Kidney (tissue), 14 donors: ENCODE results near the gene NOTCH1. TPM values are rescaled to one million over a fixed set of nuclear protein-coding genes. Genes with fewer than 3 reads are reported as not detected.

ENCODE experiments used
- DNase-seq, 5 donors: peaks; one replicate each; pipeline ENCODE4 v3.0.0-alpha.2; 2013 to 2020
- FAIRE-seq: peaks from 2 replicates; lab custom pipeline; 2012; peaks lifted over from hg19 to GRCh38; lab: Jason Lieb, UNC
- H3K27ac ChIP-seq, 2 donors: one replicate each; pipeline ENCODE4 v1.7.0; 2013; ENCODE audit warnings: low read depth in 2 of 2, low read length in 2 of 2, inconsistent platforms in 1 of 2
- H3K27me3 ChIP-seq: one replicate; pipeline ENCODE4 v1.7.1; 2013; ENCODE audit warnings: low read length, inconsistent platforms; ENCODE audit not compliant: control insufficient read depth, insufficient read depth
- H3K36me3 ChIP-seq, 3 donors: one replicate each; pipeline versions ENCODE4 v1.7.0 to v1.7.1; 2013; ENCODE audit warnings: low read length in 3 of 3, control low read depth in 1 of 3, inconsistent platforms in 1 of 3; ENCODE audit not compliant: insufficient read depth in 3 of 3, control insufficient read depth in 2 of 3
- H3K4me1 ChIP-seq, 3 donors: one replicate each; pipeline versions ENCODE4 v1.7.0 to v1.7.1; 2013; ENCODE audit warnings: low read length in 3 of 3, inconsistent platforms in 1 of 3, low read depth in 1 of 3; ENCODE audit not compliant: control insufficient read depth in 2 of 3, insufficient read depth in 2 of 3
- H3K4me3 ChIP-seq, 3 donors: one replicate each; pipeline versions ENCODE4 v1.7.0 to v1.8.1; 2013; ENCODE audit warnings: low read length in 3 of 3, control low read depth in 1 of 3, inconsistent platforms in 1 of 3
- H3K9ac ChIP-seq, 3 donors: one replicate each; pipeline versions ENCODE4 v1.7.0 to v1.7.1; 2013; ENCODE audit warnings: low read length in 3 of 3, control low read depth in 1 of 3, inconsistent platforms in 1 of 3
- H3K9me3 ChIP-seq, 3 donors: one replicate each; pipeline versions ENCODE4 v1.7.0 to v1.7.1; 2013; ENCODE audit warnings: low read length in 3 of 3, control low read depth in 1 of 3, inconsistent platforms in 1 of 3; ENCODE audit not compliant: control insufficient read depth in 2 of 3, insufficient read depth in 1 of 3
- intact Hi-C: fragments of 100-400 bp; cut with DNase I; formaldehyde crosslinking; loops from one replicate; pipeline ENCODE4 v1.11.1; 2022
- polyA plus RNA-seq: library from polyadenylated mRNA; stranded (reverse); fragments of 350-450 nt; fragmentation: Illumina TruSeq; extraction: RNeasy Lipid Tissue Mini Kit (QIAGEN cat#74804); gene quantifications from one replicate; pipeline ENCODE4 v1.2.3, GENCODE V29; 2014; ENCODE audit warnings: low read depth, low replicate concordance; ENCODE audit not compliant: insufficient read depth
- total RNA-seq: library from RNA; stranded (reverse); fragmentation: NEBNext Ultra II Directional; extraction: Animal tissue kit (Norgen Biotek cat#: 25700); gene quantifications from one replicate; pipeline ENCODE4 v1.2.1, GENCODE V29; 2021
- TF ChIP-seq, protein P1 (sequence below): IDR thresholded peaks from 3 replicates; pipeline ENCODE4 v1.5.1; 2012; ENCODE audit warnings: mild to moderate bottlenecking, moderate library complexity, borderline replicate concordance; ENCODE audit not compliant: insufficient read depth; ENCODE audit errors: extremely low read depth
- donor health status: control.
- donor health status: control.
- donor health status: control.
- donor health status: control.
- donor health status: control.
- donor health status: DM: yes; HTN: yes; CAD: no.
- donor health status: Normal renal cell carcinoma (clear cell type).

Gene NOTCH1
- total and polyA plus RNA-seq, 2 donors from 2014 or later = 6.5 to 77.2 TPM

DNA sequence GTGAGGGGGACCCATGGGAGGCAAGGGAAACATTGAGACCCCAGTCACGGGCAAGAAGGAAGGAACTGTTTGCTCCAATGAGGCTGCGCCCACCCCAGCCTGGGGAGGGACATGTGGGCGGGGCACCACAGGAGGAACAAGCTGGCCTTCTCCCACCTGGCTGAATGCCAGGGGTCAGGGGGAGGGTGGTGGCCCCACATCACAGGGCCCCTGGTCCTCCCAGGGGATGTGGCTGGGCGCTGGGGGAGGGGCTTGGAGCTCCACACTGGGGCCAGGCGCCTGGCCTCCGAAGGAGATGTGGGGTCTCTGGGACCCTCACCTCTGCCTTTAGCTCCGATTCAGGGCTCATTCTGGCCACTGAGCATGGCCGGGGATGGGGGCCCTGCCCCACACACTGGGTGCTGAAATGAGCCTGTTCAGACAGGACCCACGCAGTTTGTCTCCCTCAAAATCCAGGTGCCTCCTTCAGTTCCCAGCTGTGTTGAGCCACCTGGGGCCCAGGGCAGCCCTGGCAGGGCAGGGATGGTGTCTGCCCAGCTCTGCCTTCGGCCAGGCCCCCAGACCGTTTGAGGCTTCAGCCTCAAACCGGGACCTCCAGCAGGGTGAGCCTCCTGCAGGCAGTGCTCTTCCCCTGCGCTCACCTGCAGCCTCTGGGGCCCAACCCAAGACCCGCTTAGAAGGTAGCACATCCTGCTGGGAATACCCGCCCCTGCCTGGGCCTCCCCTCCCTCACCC, 33.2 kb upstream of the NOTCH1 start:
- TF ChIP-seq, protein P1, sequence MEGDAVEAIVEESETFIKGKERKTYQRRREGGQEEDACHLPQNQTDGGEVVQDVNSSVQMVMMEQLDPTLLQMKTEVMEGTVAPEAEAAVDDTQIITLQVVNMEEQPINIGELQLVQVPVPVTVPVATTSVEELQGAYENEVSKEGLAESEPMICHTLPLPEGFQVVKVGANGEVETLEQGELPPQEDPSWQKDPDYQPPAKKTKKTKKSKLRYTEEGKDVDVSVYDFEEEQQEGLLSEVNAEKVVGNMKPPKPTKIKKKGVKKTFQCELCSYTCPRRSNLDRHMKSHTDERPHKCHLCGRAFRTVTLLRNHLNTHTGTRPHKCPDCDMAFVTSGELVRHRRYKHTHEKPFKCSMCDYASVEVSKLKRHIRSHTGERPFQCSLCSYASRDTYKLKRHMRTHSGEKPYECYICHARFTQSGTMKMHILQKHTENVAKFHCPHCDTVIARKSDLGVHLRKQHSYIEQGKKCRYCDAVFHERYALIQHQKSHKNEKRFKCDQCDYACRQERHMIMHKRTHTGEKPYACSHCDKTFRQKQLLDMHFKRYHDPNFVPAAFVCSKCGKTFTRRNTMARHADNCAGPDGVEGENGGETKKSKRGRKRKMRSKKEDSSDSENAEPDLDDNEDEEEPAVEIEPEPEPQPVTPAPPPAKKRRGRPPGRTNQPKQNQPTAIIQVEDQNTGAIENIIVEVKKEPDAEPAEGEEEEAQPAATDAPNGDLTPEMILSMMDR = no peak
- no peaks in the 10 kb centered on the region for H3K9me3 ChIP-seq
- FAIRE-seq (no peak), DNase-seq (peak in 3 of 5 donors; percentile 45 to 79 (median 73))
- no peak overlapping the region for H3K9ac ChIP-seq
- H3K27ac ChIP-seq = no peak overlapping the region
- intact Hi-C loops = no loop called here
- H3K27me3 ChIP-seq = no peaks in the 10 kb centered on the region
- peaks cover 0 to 2% (median 0%) of the 10 kb centered on the region in 3 donors for H3K4me1 ChIP-seq
- H3K36me3 ChIP-seq = no peaks in the 10 kb centered on the region
- no peak overlapping the region for H3K4me3 ChIP-seq

DNA sequence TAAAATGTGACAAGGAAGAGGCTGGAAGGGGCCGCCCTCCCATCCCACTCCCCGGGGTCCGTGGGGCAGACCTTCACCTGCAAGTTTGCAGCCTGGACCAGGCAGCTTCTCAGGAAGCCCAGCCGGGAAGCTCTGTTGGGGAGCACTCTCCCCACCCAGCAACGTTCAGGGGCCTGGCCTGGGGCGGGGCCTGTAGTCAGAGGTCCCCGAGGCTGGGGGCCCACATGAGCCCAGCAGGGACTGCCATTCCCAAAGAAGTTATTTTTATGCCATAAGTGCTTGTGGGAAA, 32.7 kb upstream of the NOTCH1 start:
- no peak overlapping the region for H3K9ac ChIP-seq
- no peaks in the 10 kb centered on the region for H3K36me3 ChIP-seq
- H3K9me3 ChIP-seq = no peaks in the 10 kb centered on the region
- DNase-seq (peak in 1 of 5 donors; percentile 43), FAIRE-seq (no peak)
- H3K27me3 ChIP-seq = no peaks in the 10 kb centered on the region
- intact Hi-C loops = no loop called here
- H3K4me1 ChIP-seq = peaks cover 0 to 2% (median 0%) of the 10 kb centered on the region in 3 donors
- H3K27ac ChIP-seq = no peak overlapping the region
- H3K4me3 ChIP-seq = no peak overlapping the region
- TF ChIP-seq, protein P1 = no peak

DNA sequence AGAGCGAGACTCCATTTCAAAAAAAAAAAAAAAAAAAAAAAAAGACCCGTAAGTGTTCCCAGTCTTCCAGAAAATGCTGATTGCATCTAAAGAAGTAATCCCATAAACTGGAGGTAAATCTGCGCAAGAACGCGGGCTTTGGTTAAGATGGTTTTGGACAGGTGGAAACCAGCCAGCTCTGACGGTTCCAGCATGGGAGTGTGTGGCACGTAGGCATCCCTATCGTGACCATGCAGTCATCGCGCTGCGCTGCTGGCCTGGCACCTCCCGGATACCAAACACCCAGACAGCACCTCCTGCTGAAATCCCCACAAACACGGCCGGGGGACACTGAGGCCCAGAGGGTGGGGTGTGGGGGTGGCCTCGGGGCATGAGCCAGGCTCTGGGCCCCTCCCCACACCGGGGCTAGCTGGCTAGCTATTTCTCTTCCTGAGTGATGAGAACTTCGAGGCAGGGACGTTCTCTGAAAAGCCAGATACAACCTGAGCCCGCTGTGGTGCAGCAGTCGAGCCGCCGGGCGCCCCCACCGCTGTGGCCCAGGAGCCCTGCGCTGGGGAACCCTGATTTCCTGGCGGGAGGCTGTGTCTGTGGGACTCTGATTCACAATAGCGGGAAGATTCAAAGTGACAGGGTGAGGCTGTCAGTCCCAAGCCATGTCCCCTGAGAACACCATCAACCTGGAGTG, 32.2 kb upstream of the NOTCH1 start:
- no peak overlapping the region for H3K4me3 ChIP-seq
- FAIRE-seq (no peak), DNase-seq (peak in 1 of 5 donors; percentile 62)
- H3K27me3 ChIP-seq = no peaks in the 10 kb centered on the region
- H3K9ac ChIP-seq = no peak overlapping the region
- H3K9me3 ChIP-seq = no peaks in the 10 kb centered on the region
- H3K27ac ChIP-seq = no peak overlapping the region
- peaks cover 0 to 2% (median 0%) of the 10 kb centered on the region in 3 donors for H3K4me1 ChIP-seq
- no peaks in the 10 kb centered on the region for H3K36me3 ChIP-seq
- TF ChIP-seq, protein P1 = no peak
- intact Hi-C loops = no loop called here
